Panc1 (cell line): ENCODE data around the gene G2E3. TPM values are rescaled to one million over a fixed set of nuclear protein-coding genes. Genes with fewer than 3 reads are reported as not detected.

Source experiments
- ATAC-seq: fragments of 200-7000 bp; cut with Tn5 transposase; 2 replicates; pipeline ENCODE4 v1.9.1; 2020; ENCODE audit warnings: mild to moderate bottlenecking, moderate library complexity
- Bru-seq: library from RNA; stranded (reverse); fragments of 400-500 nt; gene quantifications from one replicate; lab custom pipeline; 2021; lab: Mats Ljungman, UMichigan
- BruChase-seq, 2 experiments: library from RNA; stranded (reverse); fragments of 400-500 nt; gene quantifications; one replicate each; lab custom pipeline; 2021; lab: Mats Ljungman, UMichigan
- BruUV-seq: library from RNA; stranded (reverse); fragments of 400-500 nt; replicated peaks from 2 replicates; lab custom pipeline; 2021; lab: Mats Ljungman, UMichigan
- CTCF ChIA-PET: fragments of 300-600 bp; sonication (Branson Sonifier 250); formaldehyde crosslinking; loops from one replicate; lab custom pipeline; 2022; ENCODE audit warnings: antibody characterized with exemption; lab: Charles Lee
- POLR2A ChIA-PET: fragments of 300-600 bp; sonication (Branson Sonifier 250); formaldehyde crosslinking; loops from one replicate; lab custom pipeline; 2022; ENCODE audit warnings: antibody characterized with exemption; lab: Charles Lee
- DNase-seq: peaks from one replicate; pipeline ENCODE4 v3.0.0-alpha.2; 2010; ENCODE audit warnings: low read depth, low spot score
- H3K27ac ChIP-seq: 2 replicates; pipeline ENCODE4 v1.5.1; 2011; ENCODE audit warnings: mild to moderate bottlenecking, low read length, inconsistent platforms
- H3K27me3 ChIP-seq: fragments of 200-500 bp; sonication (Bioruptor generic); 2 replicates; pipeline ENCODE4 v1.6.0; 2014; ENCODE audit warnings: low read length, inconsistent platforms; ENCODE audit not compliant: control insufficient read depth, insufficient read depth
- H3K36me3 ChIP-seq: fragments of 200-500 bp; sonication (Bioruptor generic); 2 replicates; pipeline ENCODE4 v1.5.1; 2014; ENCODE audit warnings: inconsistent platforms, mild to moderate bottlenecking, low read length, moderate library complexity; ENCODE audit not compliant: control insufficient read depth, insufficient read depth
- H3K4me1 ChIP-seq: 2 replicates; pipeline ENCODE4 v1.5.1; 2011; ENCODE audit warnings: inconsistent platforms, mild to moderate bottlenecking, low read length, moderate library complexity; ENCODE audit not compliant: control insufficient read depth, insufficient read depth
- H3K4me3 ChIP-seq, 2 experiments: 2 replicates each; pipeline ENCODE4 v1.5.1; 2011 to 2012; ENCODE audit warnings: low read depth in 2 of 2, low read length in 2 of 2, mild to moderate bottlenecking in 2 of 2, inconsistent platforms in 1 of 2, moderate library complexity in 1 of 2
- H3K9me3 ChIP-seq: fragments of 200-500 bp; sonication (Bioruptor generic); 2 replicates; pipeline ENCODE4 v1.5.1; 2014; ENCODE audit warnings: low read depth, mild to moderate bottlenecking, inconsistent platforms, low read length, moderate library complexity; ENCODE audit not compliant: control insufficient read depth, insufficient read depth
- CTCF ChIP-seq: fragments of 450-650 bp; IDR thresholded peaks from 2 replicates; pipeline ENCODE4 v1.5.1; 2017; ENCODE audit warnings: mild to moderate bottlenecking
- POLR2AphosphoS5 ChIP-seq: IDR thresholded peaks from 2 replicates; pipeline ENCODE4 v1.6.1; 2012; ENCODE audit warnings: mild to moderate bottlenecking, low read depth, low read length, moderate library complexity
- REST ChIP-seq, 2 experiments: IDR thresholded peaks; 2 replicates each; pipeline ENCODE4 v1.6.1; 2011 to 2012; ENCODE audit warnings: low read depth in 2 of 2, control low read depth in 1 of 2, low read length in 1 of 2, mild to moderate bottlenecking in 1 of 2, moderate library complexity in 1 of 2; ENCODE audit not compliant: insufficient read depth in 1 of 2
- SIN3A ChIP-seq: IDR thresholded peaks from 2 replicates; pipeline ENCODE4 v1.6.1; 2012; ENCODE audit warnings: low read depth, mild to moderate bottlenecking, low read length, moderate library complexity, borderline replicate concordance; ENCODE audit not compliant: insufficient read depth
- TCF7L2 ChIP-seq: IDR thresholded peaks from 2 replicates; pipeline ENCODE4 v1.6.1; 2011; ENCODE audit warnings: mild to moderate bottlenecking, low read depth, low read length, inconsistent platforms
- in situ Hi-C: cut with HindIII; loops from 2 replicates; pipeline ENCODE4 v1.10.0; 2016; ENCODE audit warnings: low sequenced_read_pairs, low pct_unique_long_range_greater_than_20kb
- intact Hi-C: fragments of 100-400 bp; cut with micrococcal nuclease; formaldehyde crosslinking; loops from one replicate; pipeline ENCODE4 v1.10.0; 2022; ENCODE audit not compliant: unreplicated experiment
- long read RNA-seq: library from polyadenylated mRNA; unstranded; transcript quantifications from one replicate; pipeline ENCODE4 v2.0.0, GENCODE V29; 2021; ENCODE audit not compliant: unreplicated experiment
- polyA plus RNA-seq: library from polyadenylated mRNA; unstranded; fragments of >200 nt; gene quantifications from one replicate; pipeline ENCODE4 v1.2.1, GENCODE V29; 2012; ENCODE audit warnings: missing spikeins; ENCODE audit not compliant: insufficient read length
- total RNA-seq: library from RNA; stranded (reverse); gene quantifications from one replicate; pipeline ENCODE4 v1.2.1, GENCODE V29; 2021; ENCODE audit not compliant: unreplicated experiment

The G2E3 gene
- total RNA-seq (27.5 TPM), Bru-seq, nascent RNA (percentile 94 among the genes with signal in this experiment), BruChase-seq, experiment 1, labeled RNA remaining after a 2-hour chase (percentile 86 among the genes with signal in this experiment), BruChase-seq, experiment 2, labeled RNA remaining after a 6-hour chase (percentile 79 among the genes with signal in this experiment)
- 8.8 TPM for polyA plus RNA-seq
- long read RNA-seq, full-length matches to known transcripts: 65 of 91 reads
- long read RNA-seq, partial matches to known transcripts: 12 of 91 reads
- long read RNA-seq, other reads (novel, unspliced or antisense): 14 of 91 reads

GRCh38 chr14:30558675-30559555 is at the start of gene G2E3:
Gene G2E3, plus strand, starts transcription at chr14:30559158. Its CDS starts 21,922 bp downstream, at chr14:30581080.
- TF ChIP-seq SIN3A: no peak
- no peak for TF ChIP-seq REST (IDR thresholded peaks at IDR 0.05; ENCODE audit: insufficient read depth in 1 of 2, low read depth in 2 of 2, low read length in 1 of 2)
- no peak for TF ChIP-seq CTCF
- TF ChIP-seq POLR2AphosphoS5: peak; percentile 67
- 0 out of 2 replicates have a peak, but pooled peaks have one; percentile 1 for TF ChIP-seq TCF7L2
- Histone ChIP-seq H3K4me3 (peak within 1 kb of the TSS; percentile 87 to 91), H3K36me3 (peaks cover 3% of the 10 kb centered on the region; the same call in 1 of the 2 replicates), H3K9me3 (no peaks in the 10 kb centered on the region), H3K27me3 (no peaks in the 10 kb centered on the region), H3K4me1 (peaks cover 14% of the 10 kb centered on the region), H3K27ac (peak within 1 kb of the TSS; percentile 92)
- peak; percentile 99 for ATAC-seq
- intact Hi-C loops (no loop called here), in situ Hi-C loops (no loop called here)
- BruUV-seq: TSS peak; percentile 82
- ChIA-PET CTCF (no interaction called here), POLR2A (no interaction called here)
- DNase-seq: peak; percentile 50

GRCh38 chr14:30517737-30518136 is 41.2 kb upstream of the G2E3 start:
- CTCF ChIA-PET: no interaction called here
- ATAC-seq: no peak
- POLR2A ChIA-PET: no interaction called here

More at GRCh38 chr14:30517737-30518136, 41.2 kb upstream of the G2E3 start:
- in situ Hi-C loops (no loop called here), intact Hi-C loops (no loop called here)
- no peak for DNase-seq
- no TSS peak for BruUV-seq
- TF ChIP-seq REST (IDR thresholded peaks at IDR 0.05; ENCODE audit: insufficient read depth in 1 of 2, low read depth in 2 of 2, low read length in 1 of 2) (no peak), SIN3A (no peak), POLR2AphosphoS5 (no peak), CTCF (no peak), TCF7L2 (no peak)
- H3K4me3 ChIP-seq: no peak overlapping the region
- no peak overlapping the region for H3K27ac ChIP-seq
- H3K9me3 ChIP-seq: no peaks in the 10 kb centered on the region
- no peaks in the 10 kb centered on the region for H3K27me3 ChIP-seq
- H3K36me3 ChIP-seq: no peaks in the 10 kb centered on the region
- H3K4me1 ChIP-seq: no peaks in the 10 kb centered on the region
